Measurements from ENCODE around the gene PIR. TPM values are rescaled to one million over a fixed set of nuclear protein-coding genes. Genes with fewer than 3 reads are reported as not detected.

The PIR gene
- total RNA-seq, 1 donor from 2014 or later: 28.8 TPM

DNA sequence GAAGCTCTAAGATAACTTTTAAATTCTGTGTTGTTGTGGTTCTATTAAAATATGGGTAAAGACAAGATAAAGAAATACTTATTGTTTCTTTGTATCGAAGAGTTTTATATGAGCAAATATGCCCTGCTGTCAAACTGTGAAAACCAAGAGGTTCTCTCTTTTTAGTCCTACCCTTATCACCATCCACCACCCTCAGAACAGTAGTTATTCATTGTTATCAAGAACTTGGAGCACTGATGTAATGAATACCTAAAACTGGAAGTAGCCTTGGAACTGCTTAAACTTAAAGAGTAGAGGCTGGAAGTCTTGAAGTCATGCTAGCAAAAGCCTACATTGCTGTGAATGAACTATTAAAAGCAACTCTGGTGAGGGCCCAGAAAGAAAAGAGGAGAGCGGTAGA is 9.2 kb downstream of the PIR start:
- H3K36me3 Mint-ChIP-seq: peaks cover 25% of the 10 kb centered on the region
- TF ChIP-seq, protein P1, sequence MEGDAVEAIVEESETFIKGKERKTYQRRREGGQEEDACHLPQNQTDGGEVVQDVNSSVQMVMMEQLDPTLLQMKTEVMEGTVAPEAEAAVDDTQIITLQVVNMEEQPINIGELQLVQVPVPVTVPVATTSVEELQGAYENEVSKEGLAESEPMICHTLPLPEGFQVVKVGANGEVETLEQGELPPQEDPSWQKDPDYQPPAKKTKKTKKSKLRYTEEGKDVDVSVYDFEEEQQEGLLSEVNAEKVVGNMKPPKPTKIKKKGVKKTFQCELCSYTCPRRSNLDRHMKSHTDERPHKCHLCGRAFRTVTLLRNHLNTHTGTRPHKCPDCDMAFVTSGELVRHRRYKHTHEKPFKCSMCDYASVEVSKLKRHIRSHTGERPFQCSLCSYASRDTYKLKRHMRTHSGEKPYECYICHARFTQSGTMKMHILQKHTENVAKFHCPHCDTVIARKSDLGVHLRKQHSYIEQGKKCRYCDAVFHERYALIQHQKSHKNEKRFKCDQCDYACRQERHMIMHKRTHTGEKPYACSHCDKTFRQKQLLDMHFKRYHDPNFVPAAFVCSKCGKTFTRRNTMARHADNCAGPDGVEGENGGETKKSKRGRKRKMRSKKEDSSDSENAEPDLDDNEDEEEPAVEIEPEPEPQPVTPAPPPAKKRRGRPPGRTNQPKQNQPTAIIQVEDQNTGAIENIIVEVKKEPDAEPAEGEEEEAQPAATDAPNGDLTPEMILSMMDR (IDR thresholded peaks at IDR 0.05; ENCODE audit: unreplicated experiment): no peak
- H3K27me3 Mint-ChIP-seq (ENCODE audit: low read depth): no peaks in the 10 kb centered on the region
- no peak overlapping the region for H3K27ac Mint-ChIP-seq
- no peaks in the 10 kb centered on the region for H3K4me1 Mint-ChIP-seq
- H3K4me3 Mint-ChIP-seq: no peak overlapping the region
- no peak for DNase-seq (ENCODE audit: low spot score in 2 of 2, unreplicated experiment in 2 of 2)
- H3K9me3 Mint-ChIP-seq: peaks cover 9% of the 10 kb centered on the region

DNA sequence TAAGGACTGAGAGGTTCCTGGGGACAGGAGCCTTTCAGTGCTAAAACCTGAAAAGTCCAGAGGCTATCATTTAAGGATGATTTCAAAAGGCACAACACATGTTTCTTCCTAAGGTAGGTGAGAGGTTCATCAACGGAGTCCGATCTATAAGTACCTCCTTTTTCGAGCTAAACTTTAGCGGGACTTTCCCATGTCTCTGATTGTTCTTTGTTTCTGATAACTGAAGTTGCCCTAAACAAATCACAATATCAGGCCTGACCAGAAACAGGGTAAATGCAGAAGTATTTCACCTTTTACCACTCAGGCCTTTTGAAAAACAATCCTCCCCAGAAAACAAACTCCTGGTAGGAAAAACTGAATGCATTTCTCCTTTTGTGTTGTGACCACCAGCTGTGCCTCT is 17.6 kb downstream of the PIR start:
- no peak for DNase-seq (ENCODE audit: low spot score in 2 of 2, unreplicated experiment in 2 of 2)
- no peaks in the 10 kb centered on the region for H3K4me1 Mint-ChIP-seq
- H3K27me3 Mint-ChIP-seq (ENCODE audit: low read depth): no peaks in the 10 kb centered on the region
- peaks cover 11% of the 10 kb centered on the region for H3K36me3 Mint-ChIP-seq
- H3K4me3 Mint-ChIP-seq: no peak overlapping the region
- no peak overlapping the region for H3K27ac Mint-ChIP-seq
- TF ChIP-seq, protein P1 (IDR thresholded peaks at IDR 0.05; ENCODE audit: unreplicated experiment): no peak
- H3K9me3 Mint-ChIP-seq: peaks cover 5% of the 10 kb centered on the region

DNA sequence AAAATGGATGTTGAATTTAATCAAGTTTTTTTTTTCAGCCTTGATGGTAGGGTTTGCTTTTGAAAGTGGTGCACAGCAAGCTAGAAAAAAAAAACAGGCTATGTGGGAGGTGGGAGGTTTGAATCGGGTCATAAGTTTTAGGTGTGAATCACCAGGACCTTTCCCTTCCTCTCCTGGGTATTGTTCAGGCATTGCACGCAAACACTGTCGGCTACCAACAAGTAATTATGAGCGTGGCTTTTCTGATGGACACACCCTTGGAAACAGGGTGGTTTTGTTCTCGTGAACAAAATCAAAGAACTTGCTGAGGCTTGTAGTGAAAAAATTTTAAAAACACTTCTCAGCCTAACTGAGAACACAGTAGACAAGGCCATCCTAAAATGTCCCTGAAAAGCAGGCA is 18.1 kb downstream of the PIR start:
- TF ChIP-seq, protein P1 (IDR thresholded peaks at IDR 0.05; ENCODE audit: unreplicated experiment): no peak
- Mint-ChIP-seq H3K27me3 (ENCODE audit: low read depth) (no peaks in the 10 kb centered on the region), H3K4me1 (no peaks in the 10 kb centered on the region), H3K36me3 (peaks cover 6% of the 10 kb centered on the region), H3K27ac (no peak overlapping the region), H3K4me3 (no peak overlapping the region), H3K9me3 (peaks cover under 1% of the 10 kb centered on the region)
- no peak for DNase-seq (ENCODE audit: low spot score in 2 of 2, unreplicated experiment in 2 of 2)

DNA sequence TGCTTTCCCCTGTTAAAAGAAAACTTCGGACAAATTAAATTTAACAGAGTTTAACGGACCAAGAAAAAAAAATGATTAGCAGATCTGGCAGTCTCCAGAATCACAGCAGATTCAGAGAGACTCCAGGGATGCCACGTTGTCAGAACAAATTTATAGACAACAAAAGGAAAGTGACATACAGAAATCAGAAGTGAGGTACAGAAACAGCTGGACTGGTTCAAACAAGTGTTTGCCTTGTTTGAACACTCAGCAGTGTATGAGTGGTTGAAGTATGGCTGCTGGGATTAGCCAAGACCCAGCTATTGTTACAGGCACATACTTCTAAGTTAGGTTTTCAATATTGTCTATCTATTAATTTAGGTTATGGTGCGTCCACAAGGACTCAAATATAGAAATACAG is 19.1 kb downstream of the PIR start:
- TF ChIP-seq, protein P1 (IDR thresholded peaks at IDR 0.05; ENCODE audit: unreplicated experiment): no peak
- Mint-ChIP-seq H3K27me3 (ENCODE audit: low read depth) (no peaks in the 10 kb centered on the region), H3K36me3 (peaks cover 4% of the 10 kb centered on the region), H3K9me3 (no peaks in the 10 kb centered on the region), H3K4me1 (no peaks in the 10 kb centered on the region), H3K27ac (no peak overlapping the region), H3K4me3 (no peak overlapping the region)
- DNase-seq (ENCODE audit: low spot score in 2 of 2, unreplicated experiment in 2 of 2): no peak

DNA sequence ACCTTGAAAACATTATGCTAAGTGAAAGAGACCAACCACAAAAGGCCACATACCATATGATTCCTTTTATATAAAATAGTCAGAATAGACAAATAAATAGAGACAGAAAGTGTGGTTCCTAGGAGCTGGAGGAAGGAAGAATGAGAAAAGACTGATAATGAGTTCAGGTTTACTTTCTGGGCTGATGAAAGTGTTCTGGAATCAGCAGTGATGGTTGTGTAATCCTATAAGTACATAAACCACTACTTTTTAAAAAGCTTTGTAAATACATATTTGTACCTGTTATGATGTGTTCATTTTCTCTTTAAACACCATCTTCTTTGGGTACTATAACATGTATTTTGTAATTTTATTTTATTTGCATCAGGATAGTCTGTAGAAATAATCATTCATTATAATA is 20.6 kb downstream of the PIR start:
- H3K36me3 Mint-ChIP-seq: no peaks in the 10 kb centered on the region
- H3K9me3 Mint-ChIP-seq: no peaks in the 10 kb centered on the region
- H3K4me1 Mint-ChIP-seq: no peaks in the 10 kb centered on the region
- DNase-seq (ENCODE audit: low spot score in 2 of 2, unreplicated experiment in 2 of 2): no peak
- no peak overlapping the region for H3K4me3 Mint-ChIP-seq
- no peaks in the 10 kb centered on the region for H3K27me3 Mint-ChIP-seq (ENCODE audit: low read depth)
- TF ChIP-seq, protein P1 (IDR thresholded peaks at IDR 0.05; ENCODE audit: unreplicated experiment): no peak
- no peak overlapping the region for H3K27ac Mint-ChIP-seq

DNA sequence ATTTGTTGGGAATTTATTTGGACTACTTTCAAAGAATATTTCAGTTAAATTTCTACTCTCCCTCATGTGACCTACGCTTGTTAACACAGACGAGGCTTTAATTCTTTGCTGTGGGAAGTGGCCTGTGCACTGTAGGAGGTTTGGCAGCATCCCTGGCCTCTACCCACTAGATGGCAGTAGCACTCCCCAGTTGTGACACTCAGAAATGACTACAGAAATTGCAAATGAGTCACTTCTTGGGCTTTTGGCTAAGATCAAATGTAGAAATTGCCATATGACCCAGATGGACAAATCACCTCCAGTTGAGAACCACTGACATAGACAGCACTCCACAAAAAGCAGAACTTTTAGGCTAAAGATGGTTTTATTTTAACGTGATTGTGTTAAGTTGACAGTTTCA is 22.1 kb downstream of the PIR start:
- TF ChIP-seq, protein P1 (IDR thresholded peaks at IDR 0.05; ENCODE audit: unreplicated experiment): peak; percentile 58
- peak; percentile 28 to 71 for DNase-seq (ENCODE audit: low spot score in 2 of 2, unreplicated experiment in 2 of 2)
- Mint-ChIP-seq H3K27me3 (ENCODE audit: low read depth) (no peaks in the 10 kb centered on the region), H3K9me3 (no peaks in the 10 kb centered on the region), H3K27ac (no peak overlapping the region), H3K36me3 (no peaks in the 10 kb centered on the region), H3K4me1 (no peaks in the 10 kb centered on the region), H3K4me3 (no peak overlapping the region)
